GM21367 (cell line): ENCODE data around the gene WDR73.

Experiments used
- ATAC-seq: cut with Tn5 transposase; IDR thresholded peaks from one replicate; pipeline ENCODE4 v1.9.1; 2021; ENCODE audit not compliant: unreplicated experiment

WDR73 gene

DNA sequence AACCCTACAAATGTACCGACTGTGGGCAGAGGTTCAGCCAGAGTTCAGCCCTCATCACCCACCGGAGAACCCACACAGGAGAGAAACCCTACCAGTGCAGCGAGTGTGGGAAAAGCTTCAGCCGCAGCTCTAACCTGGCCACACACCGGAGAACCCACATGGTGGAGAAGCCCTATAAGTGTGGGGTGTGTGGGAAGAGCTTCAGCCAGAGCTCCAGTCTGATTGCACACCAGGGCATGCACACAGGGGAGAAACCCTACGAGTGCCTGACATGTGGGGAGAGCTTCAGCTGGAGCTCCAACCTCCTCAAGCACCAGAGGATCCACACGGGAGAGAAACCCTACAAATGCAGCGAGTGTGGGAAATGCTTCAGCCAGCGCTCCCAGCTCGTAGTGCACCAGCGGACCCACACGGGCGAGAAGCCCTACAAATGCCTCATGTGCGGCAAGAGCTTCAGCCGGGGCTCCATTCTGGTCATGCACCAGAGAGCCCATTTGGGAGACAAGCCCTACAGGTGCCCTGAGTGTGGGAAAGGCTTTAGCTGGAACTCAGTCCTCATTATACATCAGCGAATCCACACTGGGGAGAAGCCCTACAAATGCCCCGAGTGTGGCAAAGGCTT lies 32.6 kb downstream of the WDR73 start:
- no peak for ATAC-seq

DNA sequence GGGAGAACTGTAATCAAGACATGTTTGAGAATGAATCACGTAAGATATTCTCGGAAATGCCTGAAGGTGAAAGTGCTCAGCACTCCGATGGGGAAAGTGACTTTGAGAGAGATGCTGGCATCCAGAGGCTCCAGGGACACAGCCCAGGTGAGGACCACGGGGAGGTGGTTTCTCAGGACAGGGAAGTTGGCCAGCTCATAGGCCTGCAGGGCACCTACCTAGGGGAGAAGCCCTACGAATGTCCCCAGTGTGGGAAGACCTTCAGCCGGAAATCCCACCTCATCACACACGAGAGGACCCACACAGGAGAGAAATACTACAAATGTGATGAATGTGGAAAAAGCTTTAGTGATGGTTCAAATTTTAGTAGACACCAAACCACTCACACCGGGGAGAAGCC lies 33.5 kb downstream of the WDR73 start:
- no peak for ATAC-seq

DNA sequence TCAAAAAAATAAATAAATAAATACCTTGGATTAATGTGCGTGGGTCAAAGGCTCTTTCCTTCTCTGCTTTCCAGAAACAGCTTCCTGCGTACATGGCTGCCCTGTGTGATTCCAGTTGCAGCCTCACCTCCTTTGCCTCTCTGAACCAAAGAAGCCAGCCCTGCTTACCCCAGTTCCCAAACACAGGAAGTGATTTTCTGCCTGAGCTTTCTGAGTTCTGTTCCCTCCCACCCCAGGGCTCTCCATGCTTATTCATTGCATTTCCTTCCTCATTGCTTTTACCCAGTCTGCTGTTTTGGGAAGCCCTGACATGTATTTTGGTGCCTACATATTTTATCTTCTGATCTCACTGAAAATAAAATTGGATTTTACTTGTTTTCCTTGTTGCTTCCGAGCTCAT lies 37.8 kb downstream of the WDR73 start:
- no peak for ATAC-seq

DNA sequence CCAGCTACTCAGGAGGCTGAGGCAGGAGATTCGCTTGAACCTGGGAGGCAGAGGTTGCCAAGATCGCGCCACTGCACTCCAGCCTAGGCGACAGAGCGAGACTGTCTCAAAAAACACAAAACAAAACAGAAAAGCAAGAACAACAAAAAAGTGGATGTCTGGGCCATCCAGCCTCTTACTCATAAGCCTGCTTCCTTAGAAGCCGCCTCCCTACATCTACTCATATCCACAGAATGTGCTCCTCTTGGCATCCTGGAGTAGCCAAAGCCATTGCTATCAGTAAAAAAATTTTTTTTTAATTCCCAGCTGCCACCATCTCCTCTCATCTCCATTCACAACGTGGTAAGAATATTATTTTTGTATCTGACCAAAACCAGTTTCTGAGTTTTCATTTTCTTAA lies 42.5 kb downstream of the WDR73 start:
- no peak for ATAC-seq

DNA sequence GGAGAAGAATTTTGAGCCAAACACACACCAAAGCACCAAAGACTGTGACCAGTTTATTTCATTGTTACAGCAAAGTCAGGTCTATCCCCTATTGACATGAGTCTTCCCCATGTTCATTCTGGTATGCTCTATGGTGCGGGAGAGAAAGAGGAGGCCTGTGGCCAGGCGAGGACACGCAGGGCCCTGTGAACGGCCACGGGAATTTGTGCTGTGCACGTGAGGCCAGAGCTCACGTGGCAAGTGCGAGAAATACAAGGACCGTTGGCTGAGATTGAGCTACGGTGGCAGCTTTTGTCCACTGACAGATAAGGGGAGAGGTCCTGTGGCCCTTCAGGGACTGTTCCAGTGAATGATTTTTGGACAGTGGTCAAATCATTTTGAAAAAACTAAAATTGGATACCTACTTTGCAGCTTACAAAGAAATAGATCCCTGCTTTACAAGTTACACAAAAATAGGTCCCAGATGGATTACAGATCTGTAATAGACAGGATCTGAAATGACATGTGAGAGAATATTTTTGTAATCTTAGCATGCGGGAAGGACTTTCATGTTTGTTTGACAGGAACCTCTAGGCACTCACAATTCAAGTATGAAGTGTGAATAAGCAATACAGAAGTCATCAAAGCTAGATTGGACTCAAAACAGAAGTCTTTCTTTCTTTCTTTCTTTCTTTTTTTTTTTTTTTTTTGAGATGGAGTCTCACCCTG lies 44.1 kb downstream of the WDR73 start:
- ATAC-seq = no peak

DNA sequence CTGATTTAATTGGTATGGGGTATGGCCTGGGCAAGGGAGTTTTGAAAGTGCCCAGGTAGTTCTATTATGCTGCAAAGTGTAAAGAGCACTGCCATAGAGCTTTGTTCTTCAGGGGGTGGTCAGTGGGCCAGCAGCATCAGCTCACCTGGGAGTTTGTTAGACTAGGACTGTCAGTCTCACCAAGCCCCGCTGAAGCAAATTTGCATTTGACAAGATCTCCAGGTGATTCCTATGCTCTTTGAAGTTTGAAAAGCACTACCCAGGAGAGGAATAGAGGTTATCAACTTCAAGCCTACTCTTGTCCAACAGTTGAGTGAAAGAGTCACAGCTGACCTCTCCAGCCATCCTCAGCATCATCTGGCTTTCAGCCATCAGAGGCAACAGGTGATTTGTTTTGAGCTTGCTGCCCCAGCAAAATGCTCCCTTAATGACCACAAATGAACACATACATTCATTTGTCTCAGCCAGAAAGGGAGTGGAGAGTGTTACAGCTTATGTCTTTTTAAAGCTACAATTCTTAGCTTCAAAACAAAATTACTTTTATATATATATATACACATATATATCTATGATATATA lies 45.3 kb downstream of the WDR73 start:
- ATAC-seq = no peak

DNA sequence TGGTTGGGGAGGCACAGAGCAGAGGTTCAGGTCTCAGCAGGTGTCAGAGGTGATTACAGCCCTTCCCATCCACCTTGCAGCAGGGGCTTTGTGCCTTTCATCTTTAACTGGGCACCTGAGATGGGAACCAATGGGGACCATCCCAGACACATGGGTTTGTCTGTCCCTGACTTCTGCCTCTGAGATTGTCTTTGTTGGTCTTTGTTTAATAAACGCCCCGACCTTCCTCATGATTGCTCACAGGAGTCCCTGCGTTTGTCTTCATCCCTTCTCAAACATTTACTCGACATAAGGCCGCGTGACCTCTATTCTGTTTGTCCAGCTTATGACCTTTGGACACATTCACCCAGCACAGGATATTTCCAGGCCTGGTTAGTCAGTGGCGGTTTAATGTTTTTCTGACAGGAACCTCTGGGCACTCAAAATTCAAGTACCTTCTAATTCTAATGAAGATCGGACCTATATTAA lies 47.4 kb downstream of the WDR73 start:
- ATAC-seq = no peak

DNA sequence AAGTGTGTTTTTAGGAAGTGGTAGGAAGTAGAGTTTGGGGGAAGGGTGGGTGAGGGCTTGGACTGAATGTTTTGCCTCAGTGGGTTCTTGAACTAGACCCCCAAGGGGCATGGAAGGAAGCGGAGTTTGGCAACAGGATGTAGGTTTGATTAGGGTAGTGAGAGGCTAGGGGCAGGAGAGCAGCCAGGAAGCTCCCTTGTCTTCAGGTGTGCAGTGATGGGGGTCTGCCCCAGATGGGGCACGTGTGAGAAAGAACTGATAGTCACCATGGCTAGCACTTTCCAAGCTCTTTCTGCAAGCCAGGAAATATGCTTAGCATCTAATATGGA lies 48.6 kb downstream of the WDR73 start:
- no peak for ATAC-seq

DNA sequence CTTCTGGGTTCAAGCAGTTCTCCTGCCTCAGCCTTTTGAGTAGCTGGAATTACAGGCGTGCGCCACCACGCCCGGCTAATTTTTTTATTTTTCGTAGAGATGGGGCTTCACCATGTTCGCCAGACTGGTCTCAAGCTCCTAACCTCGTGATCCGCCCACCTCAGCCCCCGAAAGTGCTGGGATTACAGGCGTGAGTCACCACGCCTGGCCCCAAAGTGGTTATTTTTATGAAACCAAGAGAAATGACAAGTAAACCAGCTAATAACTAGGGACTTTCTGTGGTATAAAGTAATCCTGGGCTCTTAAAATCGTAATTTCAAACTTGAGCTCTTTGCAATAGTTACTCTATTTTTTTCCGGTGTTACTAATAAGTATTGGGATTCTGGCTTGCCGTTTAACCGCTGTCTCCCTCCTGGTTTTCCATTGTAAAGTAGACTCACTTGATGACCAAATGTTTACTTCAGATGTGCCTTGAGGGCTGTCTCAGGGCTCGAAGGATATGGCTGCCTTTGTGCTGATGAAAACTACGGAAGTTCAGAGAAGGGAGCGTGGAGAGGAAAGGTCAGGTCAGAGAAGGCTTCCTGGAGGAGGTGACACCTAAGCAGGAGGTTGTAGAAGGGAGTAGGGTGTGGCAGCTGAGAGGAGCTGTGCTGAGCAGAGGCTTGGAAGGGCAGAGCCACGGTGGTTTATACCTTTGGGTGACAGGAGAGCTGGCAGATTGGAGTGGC lies 49.1 kb downstream of the WDR73 start:
- no peak for ATAC-seq

DNA sequence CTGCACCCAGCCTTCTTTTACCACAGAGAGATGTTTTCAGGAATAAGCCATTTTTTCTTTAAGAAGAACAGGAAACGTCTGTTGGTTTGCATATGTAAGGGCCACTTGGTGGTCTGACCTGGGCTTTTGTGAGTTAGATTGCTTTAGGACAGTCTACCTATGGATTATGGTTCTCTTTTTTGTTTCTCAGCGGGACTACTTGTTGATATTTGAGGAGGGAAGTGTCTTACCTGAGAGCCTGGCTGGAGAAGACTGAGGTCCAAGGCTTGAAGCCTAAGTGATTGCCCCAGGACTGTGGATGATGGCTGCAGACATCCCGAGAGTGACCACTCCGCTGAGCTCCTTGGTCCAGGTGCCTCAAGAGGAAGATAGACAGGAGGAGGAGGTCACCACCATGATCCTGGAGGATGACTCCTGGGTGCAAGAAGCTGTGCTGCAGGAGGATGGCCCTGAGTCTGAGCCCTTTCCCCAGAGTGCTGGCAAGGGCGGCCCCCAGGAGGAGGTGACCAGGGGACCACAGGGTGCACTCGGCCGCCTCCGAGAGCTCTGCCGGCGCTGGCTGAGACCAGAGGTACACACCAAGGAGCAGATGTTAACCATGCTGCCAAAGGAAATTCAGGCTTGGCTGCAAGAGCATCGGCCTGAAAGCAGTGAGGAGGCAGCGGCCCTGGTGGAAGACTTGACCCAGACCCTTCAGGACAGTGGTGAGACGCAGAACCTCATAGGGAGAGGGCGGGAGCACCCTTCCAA lies 50.3 kb downstream of the WDR73 start:
- ATAC-seq = no peak

DNA sequence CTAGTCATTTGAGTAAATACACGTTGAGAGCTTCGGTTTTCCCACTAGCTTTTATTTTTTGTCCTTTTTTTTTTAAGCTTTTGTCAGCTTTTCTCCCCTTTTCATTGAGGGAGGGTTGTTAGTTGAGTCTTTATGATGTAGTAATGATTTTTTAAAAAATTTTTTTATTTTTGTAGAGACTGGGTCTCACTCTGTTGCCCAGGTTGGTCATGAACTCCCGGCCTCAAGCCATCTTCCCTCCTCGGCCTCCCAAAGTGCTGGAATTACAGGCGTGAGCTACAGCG lies 52.6 kb downstream of the WDR73 start:
- ATAC-seq = no peak

DNA sequence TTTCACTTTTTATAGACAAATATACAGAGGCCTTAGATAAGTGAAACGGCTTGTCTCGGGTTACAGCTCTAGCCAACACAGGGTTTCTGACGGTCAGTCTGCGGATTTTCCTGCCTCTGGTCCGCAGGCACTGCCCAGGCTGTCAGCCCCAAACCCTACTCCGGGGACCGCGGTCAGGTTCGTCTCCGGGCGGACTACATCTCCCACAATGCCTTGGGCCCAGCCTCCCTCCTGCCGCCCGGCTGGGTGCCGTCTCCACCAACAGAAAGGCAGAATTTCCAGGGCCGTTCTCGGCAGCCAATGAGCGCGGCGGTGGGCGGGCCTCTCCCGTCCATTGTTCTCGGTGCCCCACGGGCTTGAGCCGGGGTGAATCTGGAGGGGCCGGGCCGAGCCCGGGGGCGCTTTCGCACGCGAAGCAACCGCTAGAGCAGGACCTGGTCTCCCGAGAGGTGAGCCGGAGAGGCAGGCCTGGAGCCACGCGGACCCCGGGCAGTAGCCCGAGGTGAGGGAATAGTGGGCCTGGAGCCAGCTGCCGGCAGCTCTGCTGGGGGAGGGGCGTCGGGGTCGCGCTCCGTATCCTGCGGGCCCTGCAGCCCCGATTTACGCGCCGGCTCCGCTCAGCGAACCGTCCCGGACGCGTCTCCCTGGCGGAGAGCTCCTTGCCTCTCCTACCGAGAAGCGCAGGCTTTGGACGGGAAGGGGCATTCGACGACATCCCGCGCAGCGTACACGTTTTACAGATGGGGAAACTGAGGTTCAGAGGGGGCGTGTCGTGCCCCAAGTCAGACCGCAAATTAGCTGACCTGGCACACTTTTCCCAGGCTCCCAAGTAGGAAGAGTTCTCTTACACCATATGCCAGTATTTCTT lies 53.2 kb downstream of the WDR73 start, which contains the start of gene ZSCAN2:
ZSCAN2 (plus strand) TSS at position 323 of the 868 bp plus-strand sequence. CDS start 2,919 bp downstream, outside the sequence.
- ATAC-seq = peak; percentile 91

DNA sequence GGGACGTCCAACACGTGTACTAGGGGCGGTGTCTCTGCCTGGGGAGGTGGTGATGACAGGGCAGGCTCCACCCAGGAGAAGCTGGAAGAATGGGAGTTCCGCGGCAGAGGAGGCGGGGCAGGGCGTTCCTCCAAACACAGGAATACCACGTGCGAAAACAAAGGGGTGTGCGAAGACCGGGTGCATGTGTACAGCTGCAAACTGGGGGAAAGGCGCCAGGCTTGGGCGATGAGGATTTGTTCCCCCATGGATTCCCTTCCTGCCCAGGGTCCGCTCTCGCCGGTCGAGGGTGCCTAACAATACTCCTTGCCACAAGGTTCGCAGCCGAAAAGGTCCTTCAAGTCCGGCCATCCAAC lies 53.8 kb downstream of the WDR73 start:
- ATAC-seq = peak; percentile 6

DNA sequence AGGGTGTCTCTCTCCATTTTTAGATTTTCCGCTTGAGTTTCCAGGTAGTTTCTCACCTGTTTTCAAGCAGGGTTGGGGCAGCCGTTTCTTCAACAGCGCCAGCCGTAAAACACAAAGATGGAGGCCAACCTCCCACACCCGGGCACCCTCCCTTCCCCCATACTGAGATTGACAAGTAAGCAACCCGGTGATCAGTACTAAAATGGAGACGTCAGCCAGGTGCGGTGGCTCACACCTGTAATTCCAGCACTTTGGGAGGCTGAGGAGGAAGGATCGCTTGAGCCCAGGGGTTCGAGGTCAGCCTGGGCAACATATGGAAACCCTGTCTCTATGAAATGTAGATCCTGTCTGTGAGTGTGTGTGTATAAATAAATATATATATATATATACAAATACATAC lies 54.2 kb downstream of the WDR73 start:
- ATAC-seq = no peak

DNA sequence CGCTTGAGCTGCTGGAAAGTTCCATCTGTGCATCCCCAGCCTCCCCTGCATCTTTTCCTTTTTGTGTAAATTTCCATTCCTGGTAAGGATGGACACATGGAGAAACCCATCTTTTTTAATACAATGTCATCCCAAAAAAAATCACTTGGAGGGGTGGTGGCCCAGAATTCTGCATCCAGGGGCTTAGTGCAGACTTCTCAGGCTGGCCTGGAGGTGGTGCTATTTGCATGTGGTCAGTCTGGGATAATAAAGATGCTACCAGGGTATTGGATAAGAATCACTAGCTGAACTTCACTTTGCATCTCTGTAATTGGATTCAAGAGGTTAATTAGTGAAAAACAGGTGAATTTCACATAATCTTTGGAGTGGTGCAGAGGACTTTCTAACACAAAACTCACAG lies 55.1 kb downstream of the WDR73 start:
- no peak for ATAC-seq

DNA sequence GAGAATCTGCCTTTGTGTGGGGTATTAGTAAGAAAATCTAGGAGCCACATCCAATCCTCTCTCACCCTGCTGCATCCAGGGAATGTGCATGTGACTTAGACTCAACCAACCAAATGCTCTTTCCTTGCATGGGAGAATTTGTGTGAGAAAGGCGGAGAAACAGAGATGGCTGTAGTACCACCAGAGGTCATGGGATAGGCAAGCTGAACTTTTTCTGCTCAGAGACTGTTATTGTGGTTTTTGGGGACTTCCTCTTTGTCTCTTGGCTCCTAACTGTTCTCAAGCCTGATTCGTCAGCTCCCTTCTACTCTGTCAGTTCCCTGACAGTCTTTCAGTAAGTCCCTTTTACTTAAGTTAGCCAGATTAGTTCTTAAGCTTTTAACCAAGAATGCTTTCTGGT lies 55.8 kb downstream of the WDR73 start:
- peak; percentile 41 for ATAC-seq

DNA sequence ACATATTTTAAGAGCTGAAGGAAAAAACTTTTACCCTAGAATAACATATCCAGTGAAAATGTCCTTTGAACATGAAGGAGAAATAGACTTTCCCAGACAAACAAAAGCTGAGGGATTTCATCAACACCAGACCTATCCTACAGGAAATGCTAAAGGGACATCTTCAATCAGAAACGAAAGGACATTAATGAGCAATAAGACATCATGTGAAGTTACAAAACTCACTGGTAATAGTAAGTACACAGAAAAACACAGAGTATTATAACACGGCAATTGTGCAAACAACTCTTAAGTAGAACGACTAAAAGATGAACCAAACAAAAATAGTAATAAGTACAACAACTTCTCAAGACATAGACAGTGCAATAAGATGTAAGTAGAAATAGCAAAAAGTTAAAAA lies 56.8 kb downstream of the WDR73 start:
- ATAC-seq = no peak

DNA sequence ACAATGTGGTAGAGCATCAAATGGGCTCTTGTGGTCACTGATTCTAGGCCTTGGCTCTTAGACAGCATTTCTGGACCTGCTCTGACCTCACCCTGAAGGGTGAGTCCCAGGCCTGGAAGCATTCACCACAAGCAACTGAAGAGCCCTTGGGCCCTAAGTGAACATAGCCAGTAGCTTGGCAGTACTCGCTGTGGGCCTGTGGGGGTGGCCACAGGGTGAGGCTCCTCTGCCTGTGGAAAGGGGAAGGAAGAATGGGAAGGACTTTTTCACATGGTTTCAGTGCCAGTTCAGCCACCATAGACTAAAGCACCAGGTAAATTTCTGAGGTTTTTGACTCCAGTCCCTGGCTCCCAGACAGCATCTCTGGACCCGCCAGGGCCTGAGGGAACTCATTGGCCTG lies 58.4 kb downstream of the WDR73 start:
- no peak for ATAC-seq

DNA sequence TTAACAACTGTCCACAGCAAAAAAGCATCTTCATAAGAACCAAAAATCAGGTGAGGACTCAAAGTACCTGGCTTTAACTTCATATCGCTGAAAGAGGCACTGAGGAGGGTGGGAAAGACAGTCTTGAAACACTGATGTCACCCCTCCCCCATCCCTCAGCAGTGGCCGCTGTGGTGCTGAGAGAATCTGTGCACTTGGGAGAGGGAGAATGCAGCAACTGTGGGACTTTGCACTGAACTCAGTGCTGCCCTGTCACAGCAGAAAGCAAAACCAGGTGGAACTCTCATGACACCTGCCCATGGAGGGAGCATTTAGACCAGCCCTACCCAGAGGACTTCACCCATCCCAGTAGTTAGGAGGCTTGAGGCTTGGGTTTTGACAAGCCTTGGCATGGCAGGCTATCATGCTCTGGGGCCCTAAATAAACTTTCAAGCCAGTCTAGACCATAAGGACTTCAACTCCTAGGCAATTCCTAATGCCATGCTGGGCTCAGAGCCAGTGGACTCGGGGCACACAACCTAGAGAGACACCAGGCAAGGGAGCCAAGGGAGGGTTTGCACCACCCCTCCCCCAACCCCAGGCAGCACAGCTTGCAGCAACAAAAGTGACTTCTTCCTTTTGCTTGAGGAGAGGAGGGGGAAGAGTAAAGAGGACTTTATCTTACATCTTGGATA lies 59.3 kb downstream of the WDR73 start:
- no peak for ATAC-seq

DNA sequence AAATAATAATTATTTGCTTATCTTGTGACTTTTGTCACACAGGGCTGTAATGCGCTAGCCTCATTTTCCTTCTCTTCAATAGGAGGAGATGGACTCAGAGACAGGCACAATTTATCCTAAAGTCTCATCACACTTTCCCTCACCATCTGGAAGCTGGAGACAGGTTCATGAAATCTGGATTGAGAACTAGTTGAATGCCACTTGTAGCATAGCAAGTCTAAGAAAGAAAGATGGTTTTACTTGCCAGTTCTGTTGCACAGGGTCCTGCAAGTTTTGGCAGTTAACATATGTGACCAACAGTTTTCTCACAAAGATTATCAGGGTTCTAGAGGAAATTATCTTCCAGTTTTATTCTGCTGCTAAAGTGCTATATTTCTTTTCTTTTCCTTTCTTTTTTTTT lies 62.3 kb downstream of the WDR73 start:
- ATAC-seq = no peak
